GM18861 (cell line): ENCODE results near the gene ZCCHC14.
"Not testable (repeated sequence)": the region's sequence is repeated elsewhere in the genome, so short reads cannot be mapped to it uniquely, and the experiment has no call there.

Experiments
- ATAC-seq: cut with Tn5 transposase; IDR thresholded peaks from one replicate; pipeline ENCODE4 v1.9.1; 2021; ENCODE audit not compliant: unreplicated experiment

ZCCHC14 gene

DNA sequence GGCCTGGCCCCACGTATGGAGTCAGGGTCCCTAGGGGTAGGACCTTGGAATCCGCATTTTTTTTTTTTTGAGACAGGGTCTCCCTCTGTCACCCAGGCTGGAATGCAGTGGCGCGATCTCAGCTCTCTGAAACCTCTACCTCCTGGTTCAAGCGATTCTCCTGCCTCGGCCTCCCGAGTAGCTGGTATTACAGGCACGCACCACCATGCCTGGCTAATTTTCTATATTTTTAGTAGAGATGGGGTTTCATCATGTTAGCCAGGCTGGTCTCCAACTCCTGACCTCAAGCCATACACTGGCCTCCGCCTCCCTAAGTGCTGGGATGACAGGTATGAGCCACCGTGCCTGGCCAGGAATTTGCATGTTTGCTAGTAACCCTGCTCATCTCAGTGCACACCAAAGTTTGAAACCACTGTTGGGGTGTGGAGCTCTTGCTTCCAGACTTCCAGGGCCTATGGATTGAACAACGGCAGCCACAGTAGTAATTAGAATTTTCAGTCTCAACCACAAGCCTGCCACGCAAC, 5.0 kb upstream of the ZCCHC14 start:
- ATAC-seq = not testable (repeated sequence)

DNA sequence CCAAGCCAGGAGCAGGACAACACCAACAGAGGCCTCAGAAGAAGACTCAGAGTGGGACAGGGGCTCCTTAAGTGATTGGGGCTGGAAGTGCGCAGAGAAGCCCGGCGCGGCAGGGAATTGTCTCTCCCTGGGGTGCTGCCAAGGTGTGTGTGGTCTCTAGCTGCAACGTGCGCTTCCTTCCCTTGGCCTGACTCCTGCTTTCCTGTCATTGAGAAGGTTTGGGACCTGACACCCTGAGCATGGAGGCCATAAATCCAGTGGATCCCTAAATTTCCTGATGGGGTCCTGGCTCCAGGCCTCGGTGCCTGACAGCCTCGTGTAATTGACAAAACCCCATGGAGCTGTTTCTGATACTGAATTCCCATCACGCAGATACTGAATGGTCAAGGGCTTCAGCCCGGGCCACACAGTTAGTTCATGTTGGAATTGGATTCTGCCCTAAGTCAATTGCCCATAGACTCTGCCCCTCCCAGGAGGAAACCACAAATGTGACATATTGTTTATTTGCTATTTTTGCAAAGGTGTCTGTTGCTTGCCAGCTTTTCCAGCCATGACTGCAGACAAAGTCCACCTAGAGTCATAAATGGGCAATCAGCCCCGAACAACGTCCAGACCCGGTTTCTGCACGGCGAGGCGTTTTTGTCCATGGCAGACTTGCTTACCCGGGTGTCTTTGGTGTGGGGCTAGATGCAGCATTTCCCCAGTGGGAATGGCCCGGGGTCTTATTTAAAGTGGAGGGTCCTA, 4.4 kb upstream of the ZCCHC14 start:
- ATAC-seq = not testable (repeated sequence)

- peak; percentile 32 for ATAC-seq
Measured at GRCh38 chr16:87496447-87496801, 3.6 kb upstream of the ZCCHC14 start.

GRCh38 chr16:87495578-87496446, 3.0 kb upstream of the ZCCHC14 start:
- ATAC-seq = no peak

- ATAC-seq = no peak
Measured at GRCh38 chr16:87493608-87494280, 920 bp upstream of the ZCCHC14 start.

GRCh38 chr16:87492291-87492630, 563 bp downstream of the ZCCHC14 start:
- no peak for ATAC-seq

GRCh38 chr16:87491522-87492290, 1.1 kb downstream of the ZCCHC14 start:
- no peak for ATAC-seq

- not testable (repeated sequence) for ATAC-seq
Measured at GRCh38 chr16:87490799-87491521, 1.9 kb downstream of the ZCCHC14 start.

- no peak for ATAC-seq
Measured at GRCh38 chr16:87490096-87490798, 2.6 kb downstream of the ZCCHC14 start.

DNA sequence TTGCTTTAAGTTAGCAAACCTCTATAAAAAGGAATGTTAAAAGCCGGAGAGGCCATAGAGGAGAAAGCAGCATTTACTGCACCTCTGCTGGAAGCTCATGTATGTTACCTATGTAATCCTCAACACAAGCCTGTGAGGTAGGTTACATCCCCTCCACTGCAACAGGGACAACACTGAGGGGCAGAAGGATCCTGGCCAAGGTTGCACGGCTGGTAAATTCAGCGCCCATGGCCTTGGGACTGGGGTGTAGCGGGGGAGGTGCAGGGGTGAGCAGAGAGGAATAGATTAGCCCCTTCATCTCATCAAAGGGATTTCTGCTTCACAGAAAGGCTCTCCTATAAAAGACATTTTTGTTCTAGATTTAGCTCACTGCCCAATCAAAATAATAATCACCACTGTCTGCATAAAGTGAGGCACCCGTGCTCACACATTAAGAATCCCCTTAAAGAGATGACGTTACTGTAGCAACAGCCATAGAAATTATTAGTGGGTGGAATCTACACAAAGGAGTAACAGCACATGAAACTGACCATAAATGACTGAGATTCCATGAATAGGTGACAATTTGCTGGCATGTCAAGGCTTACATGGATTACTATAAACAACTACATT, 3.3 kb downstream of the ZCCHC14 start:
- ATAC-seq = no peak

DNA sequence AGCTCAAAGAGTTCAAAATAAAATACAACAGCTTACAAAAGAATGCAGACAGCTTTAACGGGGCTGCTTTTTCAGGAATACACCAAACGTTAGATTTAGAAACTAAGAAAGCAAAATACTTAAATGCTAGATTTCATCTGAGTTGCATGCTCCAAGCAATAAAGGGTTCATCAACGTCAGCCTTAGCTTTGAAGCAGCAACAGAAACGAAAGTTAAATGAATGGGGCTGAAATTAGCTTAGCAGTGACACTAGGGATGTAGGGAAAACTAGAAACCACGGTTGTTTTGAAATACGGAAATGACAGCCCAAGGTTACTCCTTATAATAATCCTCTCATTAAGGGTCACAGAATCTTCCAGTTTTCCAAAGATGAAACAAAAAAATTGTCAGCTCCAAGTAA, 3.9 kb downstream of the ZCCHC14 start:
- ATAC-seq = not testable (repeated sequence)

DNA sequence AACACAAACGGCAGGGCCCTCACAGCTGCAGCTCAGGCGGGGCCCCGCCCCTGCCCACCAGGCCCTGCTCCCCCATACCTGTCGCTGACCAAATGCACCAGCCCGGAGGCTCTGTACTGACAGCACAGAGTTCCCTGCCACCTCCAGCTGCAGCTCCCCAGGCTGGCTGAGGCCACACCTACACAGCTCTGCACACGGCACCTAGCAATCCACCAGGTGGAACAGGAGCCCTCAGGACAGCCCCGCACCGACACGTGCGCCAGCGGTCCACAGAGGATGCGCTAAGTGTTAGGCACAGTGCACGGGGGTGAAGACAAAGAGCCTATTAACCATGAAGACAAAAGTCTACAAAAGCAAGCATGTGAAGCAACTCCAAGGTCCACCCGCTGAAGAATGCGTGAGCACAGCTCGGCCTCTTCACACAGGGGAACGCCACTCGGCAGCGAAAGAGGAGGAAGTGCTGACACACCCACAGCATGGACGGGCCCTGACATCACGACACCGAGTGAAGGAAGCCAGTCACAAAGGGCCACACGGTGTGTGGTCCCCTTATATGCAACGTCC, 5.4 kb downstream of the ZCCHC14 start:
- no peak for ATAC-seq

- no peak for ATAC-seq
Measured at GRCh38 chr16:87486713-87487247, 6.0 kb downstream of the ZCCHC14 start.

DNA sequence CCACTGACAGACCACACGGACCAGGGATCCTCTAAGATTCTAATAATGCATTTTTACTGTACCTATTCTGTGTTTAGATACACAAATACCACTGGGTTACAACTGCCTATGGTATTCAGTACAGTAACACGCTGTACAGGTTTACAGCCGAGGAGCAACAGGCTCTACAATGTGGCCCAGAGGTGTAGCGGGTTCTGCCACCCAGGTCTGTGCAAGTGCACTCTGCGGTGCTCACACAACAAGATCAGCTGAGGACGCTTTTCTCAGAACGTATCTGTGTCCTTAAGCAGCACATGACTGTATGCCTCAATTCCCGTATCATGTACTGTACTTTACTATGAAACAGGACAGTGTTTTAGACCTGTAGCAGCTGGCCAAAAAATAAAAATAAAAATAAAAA, 6.5 kb downstream of the ZCCHC14 start:
- no peak for ATAC-seq

DNA sequence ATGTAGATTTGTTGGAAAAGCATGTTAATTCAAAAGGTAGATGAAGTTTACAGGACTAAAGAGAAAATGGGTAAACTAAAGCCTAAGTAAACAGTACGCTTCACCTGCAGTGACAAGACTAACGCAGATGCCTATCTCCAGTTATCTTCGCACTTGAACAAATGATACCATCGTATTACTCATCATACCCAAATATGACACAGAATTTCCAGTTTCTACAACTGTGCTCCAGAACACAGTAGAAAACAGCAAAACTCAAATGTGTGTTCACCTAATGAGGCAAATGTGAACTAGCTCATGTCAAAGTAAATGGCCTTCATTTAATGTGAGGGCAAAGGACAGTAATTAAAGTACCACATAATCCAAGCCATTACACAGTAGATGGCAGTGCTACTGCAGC, 7.0 kb downstream of the ZCCHC14 start:
- not testable (repeated sequence) for ATAC-seq

- no peak for ATAC-seq
Measured at GRCh38 chr16:87484487-87485331, 8.1 kb downstream of the ZCCHC14 start.

GRCh38 chr16:87483481-87483880, 9.3 kb downstream of the ZCCHC14 start:
- ATAC-seq = no peak

DNA sequence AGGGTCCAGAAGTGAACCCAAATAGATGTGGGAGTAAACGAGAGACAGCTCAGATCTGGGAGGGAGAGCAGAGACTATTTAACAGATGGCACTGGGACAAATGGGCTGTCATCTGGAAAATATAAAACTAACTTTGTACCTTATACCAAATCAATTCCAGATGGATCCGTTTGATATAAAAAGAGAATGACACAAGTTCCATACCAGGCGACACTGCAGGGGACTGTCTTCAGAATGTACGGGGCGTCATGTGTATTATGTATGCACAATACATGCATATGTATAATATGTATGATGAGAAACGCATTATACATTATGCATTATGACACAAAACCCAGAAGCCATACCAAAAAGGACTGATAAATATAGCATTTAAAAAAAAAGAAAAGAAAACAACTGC, 10.2 kb downstream of the ZCCHC14 start:
- not testable (repeated sequence) for ATAC-seq
